Endometrial microvascular endothelial cells (primary cell): ENCODE data around the gene LIN28B. TPM values are rescaled to one million over a fixed set of nuclear protein-coding genes. Genes with fewer than 3 reads are reported as not detected.
"Not testable (repeated sequence)": the region's sequence is repeated elsewhere in the genome, so short reads cannot be mapped to it uniquely, and the experiment has no call there.

Experiments
- in situ Hi-C: cut with HindIII; loops from 2 replicates; pipeline ENCODE4 v1.10.0; 2017; ENCODE audit warnings: low sequenced_read_pairs, low pct_unique_long_range_greater_than_20kb; ENCODE audit errors: inconsistent ontology term
- total RNA-seq: library from RNA; depleted of rRNA; stranded (reverse); fragments of >200 nt; gene quantifications from one replicate; pipeline ENCODE4 v1.2.3, GENCODE V29; 2015; ENCODE audit errors: inconsistent ontology term

The LIN28B gene
- total RNA-seq, 1 donor from 2014 or later, result not detected

- in situ Hi-C loops, result no loop called here
These were observed 2.6 kb upstream of the LIN28B start for GRCh38 chr6:104954190-104954797.

GRCh38 chr6:104955491-104955890 lies 1.4 kb upstream of the LIN28B start:
- in situ Hi-C loops, result no loop called here

- in situ Hi-C loops, result no loop called here
These were observed 778 bp upstream of the LIN28B start for GRCh38 chr6:104955927-104956730.

DNA sequence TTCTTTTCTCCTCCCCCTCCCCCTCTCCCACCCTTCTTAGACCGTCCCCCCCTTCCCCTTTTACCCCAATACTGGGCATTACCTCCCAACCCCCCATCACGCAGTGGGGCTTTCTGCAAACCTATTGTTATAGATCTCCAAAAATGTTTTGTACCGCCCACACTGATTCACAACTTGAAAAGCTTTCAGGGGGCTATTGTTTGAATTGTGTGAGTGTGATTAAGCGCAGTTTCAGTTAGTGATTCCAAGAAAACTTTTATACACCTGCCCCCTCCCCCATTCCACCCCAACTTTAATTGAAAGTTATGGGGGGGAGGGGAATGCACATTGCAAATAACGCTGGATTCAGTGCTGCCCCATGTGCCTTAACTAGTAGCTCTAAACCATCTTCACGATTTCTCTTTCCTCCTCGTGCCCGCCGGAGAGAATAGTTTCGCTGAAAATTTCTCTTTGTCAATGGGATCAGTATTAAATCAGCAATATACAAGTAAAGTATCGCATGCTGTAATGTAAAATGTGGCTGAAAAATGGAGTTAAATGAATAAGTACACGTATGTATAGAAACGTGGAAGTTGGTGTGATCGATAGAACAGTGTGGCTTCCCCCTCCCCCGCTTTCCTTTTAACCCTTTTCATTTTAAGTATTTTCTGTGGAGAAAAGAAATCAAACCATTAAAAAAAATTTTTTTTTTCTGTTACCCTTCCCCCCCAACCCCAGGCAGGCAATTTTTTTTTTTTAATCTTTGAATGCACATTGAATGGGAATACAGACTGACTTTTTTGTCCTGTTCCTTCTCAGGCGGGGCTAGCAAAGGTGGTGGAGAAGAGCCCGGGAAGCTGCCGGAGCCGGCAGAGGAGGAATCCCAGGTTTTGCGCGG lies 632 bp downstream of the LIN28B start:
- in situ Hi-C loops, result no loop called here

DNA sequence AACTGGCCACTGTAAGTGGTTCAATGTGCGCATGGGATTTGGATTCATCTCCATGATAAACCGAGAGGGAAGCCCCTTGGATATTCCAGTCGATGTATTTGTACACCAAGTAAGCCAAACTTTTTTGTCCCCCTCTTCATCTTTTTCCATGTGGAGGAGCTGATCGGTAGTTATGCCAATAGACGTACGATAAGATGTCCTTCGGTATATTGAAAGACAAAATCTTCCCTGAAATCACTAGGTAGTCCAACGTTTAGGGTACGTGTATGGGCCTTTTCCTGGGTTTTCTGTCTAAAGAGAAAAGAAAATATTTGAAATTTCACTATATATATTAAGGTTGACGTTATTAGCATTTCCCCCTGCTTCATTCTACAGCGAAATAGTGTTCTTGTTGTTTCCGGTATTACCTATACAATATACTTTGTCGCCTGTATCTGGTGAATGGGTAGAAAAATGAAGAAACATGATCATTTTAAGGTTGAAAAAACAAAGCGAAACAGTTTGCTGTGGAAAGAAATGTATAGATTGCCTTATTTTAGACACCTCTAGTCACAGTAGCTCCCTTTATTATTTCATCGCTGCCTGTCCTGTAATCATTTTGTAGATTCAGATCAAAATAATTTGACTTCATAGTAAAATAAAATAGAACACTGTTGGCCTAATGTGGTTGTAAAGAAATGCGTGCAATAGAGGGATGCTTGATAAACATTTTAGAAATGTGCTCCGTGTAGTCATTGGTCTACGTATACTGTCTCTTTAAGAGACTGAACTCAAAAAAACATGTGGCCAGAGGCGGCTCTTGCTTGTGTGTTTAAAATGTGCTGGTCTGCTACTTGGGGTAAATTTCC lies 1.5 kb downstream of the LIN28B start:
- in situ Hi-C loops, result no loop called here

DNA sequence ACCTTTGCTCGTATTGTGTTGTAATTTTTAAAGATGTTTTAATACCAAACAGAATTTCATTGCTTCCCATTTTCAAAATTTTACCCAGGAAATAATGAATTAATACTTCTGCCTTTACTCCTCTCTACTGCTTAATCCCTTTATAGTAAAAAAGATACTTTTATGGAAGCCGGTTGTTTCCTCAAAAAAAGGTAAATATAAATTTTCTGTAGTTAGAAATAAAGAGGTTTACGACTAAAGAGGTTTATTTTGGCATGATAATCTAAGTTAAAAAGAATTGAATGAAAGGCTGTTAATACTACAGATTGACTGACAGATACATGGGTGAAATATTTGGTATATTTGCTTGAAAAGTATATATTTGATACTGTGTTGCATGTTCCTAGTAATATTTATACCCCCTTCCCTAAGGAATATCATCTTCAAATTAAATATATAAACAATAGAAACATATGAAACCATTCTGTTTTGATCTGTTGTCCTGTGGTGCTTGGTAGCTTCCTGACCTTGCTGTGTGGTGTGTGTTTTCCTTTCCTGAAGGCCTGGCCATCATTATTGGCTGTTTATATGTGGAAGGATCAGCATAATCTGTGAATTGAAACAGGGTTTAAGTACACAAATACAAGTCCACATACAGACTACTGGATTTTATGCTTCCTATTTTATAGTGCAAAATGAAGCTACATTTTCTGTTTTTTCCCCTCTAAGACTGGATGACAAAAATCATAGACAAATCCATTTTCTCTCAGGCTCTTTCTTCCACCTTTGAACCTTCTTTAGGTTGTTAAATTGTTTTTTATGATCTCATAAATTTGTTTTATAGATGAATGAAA lies 2.3 kb downstream of the LIN28B start:
- in situ Hi-C loops, result no loop called here

- in situ Hi-C loops, result no loop called here
These were observed 12.2 kb downstream of the LIN28B start for GRCh38 chr6:104969108-104969507.

DNA sequence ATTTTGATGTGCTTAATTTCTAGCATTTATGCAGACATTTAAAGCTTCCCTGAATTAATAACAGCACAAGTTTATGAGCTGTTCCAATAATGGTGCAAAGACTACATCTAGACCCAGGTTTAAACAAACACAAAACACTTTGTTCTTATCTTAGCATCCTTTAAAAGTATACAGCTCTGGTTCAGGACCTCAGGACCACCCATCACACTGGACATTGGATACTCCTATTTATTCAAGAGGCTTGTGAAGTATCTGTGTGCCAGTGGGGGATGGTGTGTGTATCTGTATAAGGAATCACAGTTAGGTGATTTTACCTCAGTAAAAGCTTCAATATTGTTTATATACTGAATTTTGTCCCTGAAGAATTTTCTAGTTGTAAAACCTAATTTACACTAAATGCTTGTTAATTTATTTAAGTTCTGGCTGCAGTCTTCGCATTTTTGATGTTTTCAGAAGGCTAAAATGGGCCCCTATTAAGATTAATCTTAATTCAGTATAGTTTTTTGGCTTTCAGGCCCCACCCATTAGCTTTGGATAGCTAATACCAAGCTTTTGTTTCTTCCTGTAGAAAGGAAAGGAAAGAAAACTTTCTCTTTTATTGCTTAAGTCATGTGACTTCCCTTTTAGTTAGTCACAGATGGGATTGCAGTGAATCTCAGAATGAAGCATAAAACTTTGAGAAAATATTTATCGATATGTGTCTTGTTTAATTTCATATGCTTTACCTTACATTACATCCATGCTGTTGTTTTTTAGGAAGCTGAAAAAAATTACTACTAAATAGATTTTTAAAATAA lies 13.1 kb downstream of the LIN28B start:
- in situ Hi-C loops, result no loop called here

DNA sequence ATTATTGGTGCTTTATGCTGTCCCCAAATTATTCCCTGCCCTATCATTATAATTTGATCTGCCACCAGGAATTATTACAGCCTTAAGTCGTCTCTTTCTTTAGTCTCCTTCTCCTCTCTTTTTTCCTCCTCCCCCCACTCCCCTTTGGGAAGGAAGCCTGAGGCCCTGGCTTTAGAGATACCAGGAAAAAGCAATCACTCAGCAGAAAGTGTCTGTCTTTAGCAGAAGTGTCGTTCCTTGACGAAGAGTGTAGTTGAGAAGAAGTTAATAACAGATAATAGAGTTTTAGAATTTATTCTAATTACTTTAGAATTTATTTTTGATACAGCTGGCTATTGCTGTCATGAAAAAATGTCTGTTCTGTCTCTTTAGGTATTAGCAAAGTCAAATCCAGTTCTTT lies 16.5 kb downstream of the LIN28B start:
- in situ Hi-C loops, result no loop called here

GRCh38 chr6:104983296-104983695 lies 26.4 kb downstream of the LIN28B start:
- in situ Hi-C loops, result no loop called here

DNA sequence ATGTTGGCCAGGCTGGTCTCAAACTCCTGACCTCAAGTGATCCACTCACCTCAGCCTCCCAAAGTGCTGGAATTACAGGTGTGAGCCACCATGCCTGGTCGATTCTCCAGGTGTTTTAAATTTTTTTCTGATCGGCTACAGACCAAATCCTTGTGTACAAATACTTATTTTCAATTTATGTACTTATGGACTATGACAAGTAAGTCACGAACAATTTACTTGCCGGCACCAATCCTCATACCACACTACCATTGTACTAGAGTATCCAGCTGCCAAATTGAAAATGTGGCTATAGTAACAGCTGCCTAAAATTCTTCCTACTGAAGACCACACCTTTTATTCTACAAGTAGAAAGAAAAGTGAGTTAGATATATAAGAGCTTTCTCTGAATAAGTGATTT lies 26.9 kb downstream of the LIN28B start:
- in situ Hi-C loops, result no loop called here

DNA sequence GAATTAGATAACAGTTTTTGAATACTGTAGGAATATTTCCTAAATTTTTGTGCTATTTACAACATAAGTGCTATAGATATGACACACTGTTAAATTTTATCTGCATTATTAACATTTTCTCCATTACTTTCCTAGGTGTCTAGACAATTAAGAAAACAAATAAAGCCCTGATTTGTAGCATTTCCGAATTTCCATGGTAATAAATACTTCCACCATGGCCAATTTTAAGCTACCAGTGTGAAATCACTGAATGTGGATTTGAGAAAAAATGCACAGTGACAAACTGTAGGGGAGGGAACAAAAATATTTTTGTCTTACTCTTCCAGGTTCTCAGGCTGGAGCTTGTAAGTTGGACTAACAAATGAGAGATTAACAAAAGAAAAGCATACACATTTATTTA lies 27.9 kb downstream of the LIN28B start:
- in situ Hi-C loops, result no loop called here

DNA sequence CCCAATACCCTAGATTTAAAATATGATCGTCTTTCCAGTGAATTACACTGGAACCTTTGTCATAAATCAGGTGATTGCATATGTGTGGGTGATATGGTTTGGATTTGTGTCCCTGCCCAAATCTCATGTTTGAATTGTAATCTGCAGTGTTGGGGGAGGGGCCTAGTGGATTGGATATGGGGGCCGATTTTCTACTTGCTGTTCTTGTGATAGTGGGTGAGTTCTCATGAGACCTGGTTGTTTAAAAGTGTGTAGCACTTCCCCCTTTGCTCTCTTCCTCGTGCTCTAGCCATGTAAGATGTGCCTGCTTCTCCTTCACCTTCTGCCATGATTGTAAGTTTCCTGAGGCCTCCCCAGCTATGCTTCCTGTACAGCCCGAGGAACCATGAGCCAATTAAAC lies 29.0 kb downstream of the LIN28B start:
- in situ Hi-C loops, result not testable (repeated sequence)

- in situ Hi-C loops, result no loop called here
These were observed 29.7 kb downstream of the LIN28B start for GRCh38 chr6:104986625-104987024.

GRCh38 chr6:104987218-104987617 lies 30.3 kb downstream of the LIN28B start:
- in situ Hi-C loops, result no loop called here

DNA sequence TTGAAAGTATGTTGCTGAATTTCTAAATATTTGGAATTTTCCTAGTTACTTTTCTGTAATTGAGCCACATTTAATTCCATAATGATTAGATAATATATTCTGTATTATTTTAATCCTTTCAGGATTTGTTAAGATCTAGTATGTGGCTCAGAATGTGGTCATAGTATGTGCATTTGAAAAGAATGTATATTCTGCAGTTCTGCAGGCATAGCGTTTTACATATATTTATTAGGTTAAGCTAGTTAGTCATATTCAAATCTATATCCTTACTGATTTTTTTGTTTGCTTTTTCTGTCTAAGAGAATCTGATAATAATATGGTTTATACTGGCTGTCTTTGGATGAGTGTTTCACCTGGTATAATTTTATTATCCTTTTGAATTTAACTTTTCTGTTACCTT lies 33.2 kb downstream of the LIN28B start:
- in situ Hi-C loops, result no loop called here

DNA sequence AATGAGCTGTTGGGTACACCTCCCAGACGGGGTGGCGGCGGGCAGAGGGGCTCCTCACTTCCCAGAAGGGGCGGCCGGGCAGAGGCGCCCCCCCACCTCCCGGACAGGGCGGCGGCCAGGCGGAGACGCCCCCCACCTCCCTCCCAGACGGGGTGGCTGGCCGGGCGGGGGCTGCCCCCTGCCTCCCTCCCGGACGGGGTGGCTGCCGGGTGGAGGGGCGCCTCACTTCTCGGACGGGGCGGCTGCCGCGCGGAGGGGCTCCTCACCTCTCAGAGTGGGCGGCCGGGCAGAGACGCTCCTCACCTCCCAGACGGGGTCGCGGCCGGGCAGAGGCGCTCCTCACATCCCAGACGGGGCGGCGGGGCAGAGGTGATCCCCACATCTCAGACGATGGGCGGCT lies 34.2 kb downstream of the LIN28B start:
- in situ Hi-C loops, result not testable (repeated sequence)
